GM12878 (cell line): ENCODE results near the gene CHMP4B. TPM values are rescaled to one million over a fixed set of nuclear protein-coding genes. Genes with fewer than 3 reads are reported as not detected.

Experiments
- ATAC-seq: fragments of 200-7000 bp; cut with Tn5 transposase; 3 replicates; pipeline ENCODE4 v1.9.1; 2020; ENCODE audit warnings: mild to moderate bottlenecking, moderate library complexity
- BruUV-seq: library from RNA; stranded (reverse); fragments of 400-500 nt; replicated peaks from 2 replicates; lab custom pipeline; 2021; lab: Mats Ljungman, UMichigan
- CTCF ChIA-PET: fragments of 300-600 bp; sonication (Branson Sonifier 250); formaldehyde crosslinking; extraction: SDS; loops from one replicate; lab custom pipeline; 2021; ENCODE audit warnings: inconsistent platforms; lab: Yijun Ruan, JAX
- POLR2A ChIA-PET: fragments of 350-600 bp; formaldehyde crosslinking; extraction: SDS; loops from one replicate; lab custom pipeline; 2021; ENCODE audit warnings: inconsistent platforms; lab: Charles Lee
- RAD21 ChIA-PET: fragments of 300-600 bp; sonication (Branson Sonifier 250); formaldehyde crosslinking; loops from one replicate; lab custom pipeline; 2023; ENCODE audit warnings: antibody characterized with exemption; ENCODE audit not compliant: unreplicated experiment; lab: Charles Lee
- SMC1A ChIA-PET: fragments of 300-600 bp; sonication (Branson Sonifier 250); formaldehyde crosslinking; loops from one replicate; lab custom pipeline; 2023; ENCODE audit not compliant: unreplicated experiment, uncharacterized antibody; lab: Charles Lee
- DNase-seq: peaks from one replicate; pipeline ENCODE4 v3.0.0-alpha.2; 2011; ENCODE audit warnings: low read depth, low spot score
- FAIRE-seq: peaks from 3 replicates; lab custom pipeline; 2011; peaks lifted over from hg19 to GRCh38; lab: Jason Lieb, UNC
- H2AFZ ChIP-seq: 2 replicates; pipeline ENCODE4 v1.6.0; 2011; ENCODE audit warnings: low read depth, low read length, control low read depth; ENCODE audit not compliant: control insufficient read depth
- H3K27ac ChIP-seq: 2 replicates; pipeline ENCODE4 v1.5.1; 2011; ENCODE audit warnings: control low read depth; ENCODE audit not compliant: control insufficient read depth, insufficient read depth
- H3K27me3 ChIP-seq, 2 experiments: replicated peaks in 1 of 2; 2 replicates each; pipeline versions ENCODE4 v1.6.0 to v1.6.1; 2011; ENCODE audit warnings: low read length in 1 of 2; ENCODE audit not compliant: control insufficient read depth in 2 of 2, insufficient read depth in 2 of 2
- H3K36me3 ChIP-seq, 2 experiments: 2 replicates each; pipeline ENCODE4 v1.5.1; 2011; ENCODE audit warnings: low read length in 1 of 2; ENCODE audit not compliant: control insufficient read depth in 2 of 2, insufficient read depth in 2 of 2
- H3K4me1 ChIP-seq: 2 replicates; pipeline ENCODE4 v1.6.1; 2011; ENCODE audit warnings: mild to moderate bottlenecking, low read length, moderate library complexity, mixed read lengths; ENCODE audit not compliant: control insufficient read depth, insufficient read depth
- H3K4me2 ChIP-seq: 2 replicates; pipeline ENCODE4 v1.6.0; 2011; ENCODE audit warnings: control low read depth; ENCODE audit not compliant: control insufficient read depth, insufficient read depth
- H3K4me3 ChIP-seq: fragments of 200-600 bp; sonication (generic); 2 replicates; pipeline ENCODE4 v1.5.1; 2016
- H3K79me2 ChIP-seq: 2 replicates; pipeline ENCODE4 v1.6.0; 2011; ENCODE audit warnings: low read length; ENCODE audit not compliant: control insufficient read depth, insufficient read depth
- H3K9ac ChIP-seq: 2 replicates; pipeline ENCODE4 v1.8.0; 2011; ENCODE audit warnings: low read length, control low read depth, mixed read lengths; ENCODE audit not compliant: control insufficient read depth, insufficient read depth
- H3K9me3 ChIP-seq: replicated peaks from 3 replicates; pipeline ENCODE4 v1.5.1; 2011; ENCODE audit warnings: mild to moderate bottlenecking, low read length; ENCODE audit not compliant: control insufficient read depth, insufficient read depth
- H4K20me1 ChIP-seq: 2 replicates; pipeline ENCODE4 v1.6.0; 2011; ENCODE audit not compliant: control insufficient read depth, insufficient read depth
- BMI1 ChIP-seq: fragments of 450-650 bp; IDR thresholded peaks from 2 replicates; pipeline ENCODE4 v1.6.1; 2016; ENCODE audit warnings: mild to moderate bottlenecking, moderate library complexity, borderline replicate concordance
- CEBPZ ChIP-seq: fragments of 150-350 bp; IDR thresholded peaks from 2 replicates; pipeline ENCODE4 v1.6.1; 2016; ENCODE audit warnings: low read depth, low read length
- CTCF ChIP-seq, 3 experiments: IDR thresholded peaks in 2 of 3; conservative IDR thresholded peaks in 1 of 3; 2 replicates each; pipeline ENCODE4 v1.5.1; 2011; ENCODE audit warnings: low read depth in 3 of 3, low read length in 3 of 3, mild to moderate bottlenecking in 3 of 3, control low read depth in 2 of 3, moderate library complexity in 2 of 3, inconsistent platforms in 1 of 3, mixed read lengths in 1 of 3; ENCODE audit not compliant: control insufficient read depth in 2 of 3, insufficient read depth in 1 of 3; ENCODE audit errors: extremely low read depth in 1 of 3
- E4F1 ChIP-seq: fragments of 450-650 bp; IDR thresholded peaks from 2 replicates; pipeline ENCODE4 v1.6.1; 2018; ENCODE audit warnings: borderline replicate concordance, mild to moderate bottlenecking; ENCODE audit not compliant: partially characterized antibody
- MAX ChIP-seq: IDR thresholded peaks from 2 replicates; pipeline ENCODE4 v1.6.1; 2012; ENCODE audit warnings: low read depth, low read length, improper control_type of control experiment
- SKIL ChIP-seq: fragments of 450-650 bp; IDR thresholded peaks from 2 replicates; pipeline ENCODE4 v1.6.1; 2017; ENCODE audit warnings: mild to moderate bottlenecking, low read depth, inconsistent platforms; ENCODE audit not compliant: poor library complexity, severe bottlenecking
- WGBS: methylation state at CpG from one replicate; pipeline ENCODE4 v1.1.6; 2016; ENCODE audit warnings: low lambda C conversion rate; ENCODE audit not compliant: insufficient replicate concordance, insufficient coverage; ENCODE audit errors: missing lambda C conversion rate; 5-methylcytosine and 5-hydroxymethylcytosine counted together
- in situ Hi-C: fragments of 300-500 bp; cut with MboI; formaldehyde crosslinking; loops from 9 replicates; pipeline ENCODE4 v1.14.3; 2018; ENCODE audit warnings: mixed read lengths
- intact Hi-C: fragments of 100-400 bp; cut with micrococcal nuclease; formaldehyde crosslinking; loops from one replicate; pipeline ENCODE4 v1.14.2; 2022; ENCODE audit not compliant: unreplicated experiment
- polyA plus RNA-seq, 11 experiments: library from polyadenylated mRNA; depleted of rRNA in 4 of 11; unstranded in 6 of 11; stranded (reverse) in 5 of 11; fragments of >200 nt; fragmentation: Nextera tagmentation in 4 of 11; fragmentation: Illumina TruSeq in 1 of 11; extraction: Ambion mirVana in 4 of 11; extraction: Trizol in 1 of 11; gene quantifications; 1 replicate in 1 of 11; 2 replicates in 10 of 11; pipeline versions ENCODE4 v1.2.1 to v1.2.3, GENCODE V29; 2011 to 2016; ENCODE audit warnings: inconsistent platforms in 2 of 11, missing spikeins in 2 of 11, low read depth in 1 of 11
- total RNA-seq, 4 experiments: library from RNA; depleted of rRNA in 3 of 4; stranded (reverse); fragments of >200 nt in 3 of 4; fragmentation: Illumina TruSeq in 1 of 4; extraction: Trizol in 1 of 4; gene quantifications; 2 replicates each; pipeline versions ENCODE4 v1.2.1 to v1.2.3, GENCODE V29; 2013 to 2021

CHMP4B gene
- total and polyA plus RNA-seq, 10 of the 15 experiments (the other 5 are each of a cell fraction or from before 2014, with no cell fraction given): 4.2 to 118 (median 49.6) TPM

- POLR2A ChIA-PET: interaction anchor here (1.2 kb wide), 1 partner anchor 31 kb away, joined by 3 read pairs; the partner anchor contains the start of gene CHMP4B
- SMC1A ChIA-PET: interaction anchor here (0.5 to 1.2 kb wide), 6 partner anchors 11 to 282 kb away, joined by 3 to 7 read pairs (median 4); no protein-coding TSS in a partner anchor
- CTCF ChIA-PET: interaction anchor here (1.5 kb wide), 1 partner anchor 264 kb away, joined by 3 read pairs; no protein-coding TSS in a partner anchor
- peaks cover 8% of the 10 kb centered on the region; the same call in 1 of the 2 replicates for H4K20me1 ChIP-seq
- no peaks in the 10 kb centered on the region for H3K27me3 ChIP-seq
- ATAC-seq: no peak
- 94% methylated on average over 3 of the region's 3 CpGs for WGBS
- no peak overlapping the region for H3K4me3 ChIP-seq
- H3K9me3 ChIP-seq: no peaks in the 10 kb centered on the region
- H2AFZ ChIP-seq: no peak overlapping the region
- RAD21 ChIA-PET: no interaction called here
- no peak for FAIRE-seq
- H3K27ac ChIP-seq: 0 out of 2 replicates have a peak overlapping the region, but pooled peaks have one; percentile 5
- no TSS peak for BruUV-seq
- H3K4me1 ChIP-seq: peaks cover 30% of the 10 kb centered on the region
- no peak overlapping the region for H3K9ac ChIP-seq
- DNase-seq: no peak
- H3K79me2 ChIP-seq: peaks cover 78% of the 10 kb centered on the region
- in situ Hi-C loops (no loop called here), intact Hi-C loops (no loop called here)
- peaks cover 0 to 1% of the 10 kb centered on the region in 2 experiments; a peak in 2 of 4 replicates for H3K36me3 ChIP-seq
- TF ChIP-seq SKIL (no peak), E4F1 (no peak), CTCF (IDR thresholded peaks at IDR 0.05 in 2 of 3, conservative IDR thresholded peaks at IDR 0.05 in 1 of 3; ENCODE audit: control insufficient read depth in 2 of 3, extremely low read depth in 1 of 3, insufficient read depth in 1 of 3, low read depth in 3 of 3, low read length in 3 of 3) (no peak), MAX (no peak), CEBPZ (no peak), BMI1 (no peak)
- no peak overlapping the region for H3K4me2 ChIP-seq
Measured at GRCh38 chr20:33842346-33842745, 31.2 kb downstream of the CHMP4B start.
